ENCODE results near the gene WDFY3. TPM values are rescaled to one million over a fixed set of nuclear protein-coding genes. Genes with fewer than 3 reads are reported as not detected.

Gene WDFY3
- total RNA-seq, 1 experiment from 2014 or later = 39.9 TPM

DNA sequence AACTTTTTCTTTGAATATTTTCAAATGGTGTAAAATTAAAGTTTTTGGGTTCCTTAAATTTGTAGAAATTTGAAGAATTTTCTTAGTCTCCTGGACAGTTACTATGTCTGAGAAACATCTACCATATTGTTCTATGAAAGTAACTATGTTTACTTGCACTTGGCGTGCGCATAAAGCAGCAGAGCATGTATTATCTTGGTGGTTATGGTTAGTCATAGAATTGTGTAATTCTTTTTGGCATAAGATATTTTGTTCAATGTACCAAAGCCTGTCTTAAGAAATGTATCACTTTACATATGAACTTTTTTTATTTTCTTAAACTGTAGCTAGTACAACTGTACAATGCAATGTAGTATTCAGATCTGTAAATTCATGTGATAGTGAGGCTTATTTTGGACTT is 334.4 kb downstream of the WDFY3 start:
- POLR2A ChIA-PET = no interaction called here
- Histone ChIP-seq H3K9ac (ENCODE audit: low read length) (no peak overlapping the region), H3K9me3 (ENCODE audit: control insufficient read depth in 1 of 2, insufficient read depth in 1 of 2, low read depth in 1 of 2, low read length in 2 of 2) (no peaks in the 10 kb centered on the region), H3K79me2 (ENCODE audit: insufficient read depth, low read length) (no peaks in the 10 kb centered on the region), H3K36me3 (ENCODE audit: control insufficient read depth in 1 of 2, insufficient read depth in 2 of 2, low read length in 2 of 2) (no peaks in the 10 kb centered on the region), H3K4me3 (replicated peaks in 1 of 2; ENCODE audit: low read depth in 1 of 2, low read length in 2 of 2) (no peak overlapping the region), H3K9me2 (ENCODE audit: insufficient read depth) (no peaks in the 10 kb centered on the region), H2AFZ (ENCODE audit: low read depth, low read length, poor library complexity, severe bottlenecking) (no peak overlapping the region), H4K20me1 (ENCODE audit: insufficient read depth) (no peaks in the 10 kb centered on the region), H3K4me2 (ENCODE audit: low read length) (no peak overlapping the region), H3K4me1 (ENCODE audit: control insufficient read depth in 1 of 2, insufficient read depth in 2 of 2, low read length in 2 of 2) (no peaks in the 10 kb centered on the region), H3K27ac (ENCODE audit: low read depth, low read length) (no peak overlapping the region), H3K27me3 (ENCODE audit: insufficient read depth, low read length) (no peaks in the 10 kb centered on the region)
- DNase-seq (ENCODE audit: low read depth, low spot score) (no peak), ATAC-seq (no peak)
- BruUV-seq (replicated peaks) = no TSS peak
- no peak for TF ChIP-seq EGR1 (IDR thresholded peaks at IDR 0.05; ENCODE audit: low read depth)
- TF ChIP-seq YY1 (IDR thresholded peaks at IDR 0.05; ENCODE audit: extremely low read depth, insufficient replicate concordance, low read depth, low read length) = no peak
- no peak for TF ChIP-seq EZH2 (IDR thresholded peaks at IDR 0.05)
- no peak for TF ChIP-seq RAD21 (IDR thresholded peaks at IDR 0.05; ENCODE audit: low read depth)
- TF ChIP-seq ZFX (IDR thresholded peaks at IDR 0.05) = no peak
- TF ChIP-seq ZNF274 (IDR thresholded peaks at IDR 0.05; ENCODE audit: low read depth, low read length) = no peak
- TF ChIP-seq, protein P1, sequence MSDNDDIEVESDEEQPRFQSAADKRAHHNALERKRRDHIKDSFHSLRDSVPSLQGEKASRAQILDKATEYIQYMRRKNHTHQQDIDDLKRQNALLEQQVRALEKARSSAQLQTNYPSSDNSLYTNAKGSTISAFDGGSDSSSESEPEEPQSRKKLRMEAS (IDR thresholded peaks at IDR 0.05) = no peak
- no peak for TF ChIP-seq SRF (IDR thresholded peaks at IDR 0.05; ENCODE audit: low read depth)
- no peak for TF ChIP-seq FOSL1 (IDR thresholded peaks at IDR 0.05; ENCODE audit: low read depth)
- TF ChIP-seq, protein P2, sequence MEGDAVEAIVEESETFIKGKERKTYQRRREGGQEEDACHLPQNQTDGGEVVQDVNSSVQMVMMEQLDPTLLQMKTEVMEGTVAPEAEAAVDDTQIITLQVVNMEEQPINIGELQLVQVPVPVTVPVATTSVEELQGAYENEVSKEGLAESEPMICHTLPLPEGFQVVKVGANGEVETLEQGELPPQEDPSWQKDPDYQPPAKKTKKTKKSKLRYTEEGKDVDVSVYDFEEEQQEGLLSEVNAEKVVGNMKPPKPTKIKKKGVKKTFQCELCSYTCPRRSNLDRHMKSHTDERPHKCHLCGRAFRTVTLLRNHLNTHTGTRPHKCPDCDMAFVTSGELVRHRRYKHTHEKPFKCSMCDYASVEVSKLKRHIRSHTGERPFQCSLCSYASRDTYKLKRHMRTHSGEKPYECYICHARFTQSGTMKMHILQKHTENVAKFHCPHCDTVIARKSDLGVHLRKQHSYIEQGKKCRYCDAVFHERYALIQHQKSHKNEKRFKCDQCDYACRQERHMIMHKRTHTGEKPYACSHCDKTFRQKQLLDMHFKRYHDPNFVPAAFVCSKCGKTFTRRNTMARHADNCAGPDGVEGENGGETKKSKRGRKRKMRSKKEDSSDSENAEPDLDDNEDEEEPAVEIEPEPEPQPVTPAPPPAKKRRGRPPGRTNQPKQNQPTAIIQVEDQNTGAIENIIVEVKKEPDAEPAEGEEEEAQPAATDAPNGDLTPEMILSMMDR (IDR thresholded peaks at IDR 0.05 in 2 of 3, conservative IDR thresholded peaks at IDR 0.05 in 1 of 3; ENCODE audit: borderline replicate concordance in 1 of 3, insufficient read depth in 1 of 3, low read depth in 2 of 3, low read length in 2 of 3) = no peak
- TF ChIP-seq SIN3A (IDR thresholded peaks at IDR 0.05; ENCODE audit: low read depth) = no peak
- TF ChIP-seq JUND (IDR thresholded peaks at IDR 0.05) = no peak
- TF ChIP-seq POLR2AphosphoS5 (IDR thresholded peaks at IDR 0.05; ENCODE audit: low read depth, low read length) = no peak
- TF ChIP-seq, protein P3, sequence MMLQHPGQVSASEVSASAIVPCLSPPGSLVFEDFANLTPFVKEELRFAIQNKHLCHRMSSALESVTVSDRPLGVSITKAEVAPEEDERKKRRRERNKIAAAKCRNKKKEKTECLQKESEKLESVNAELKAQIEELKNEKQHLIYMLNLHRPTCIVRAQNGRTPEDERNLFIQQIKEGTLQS (IDR thresholded peaks at IDR 0.05) = no peak
- no peak for TF ChIP-seq CBX3 (IDR thresholded peaks at IDR 0.05; ENCODE audit: low read depth)
- TF ChIP-seq ELF1 (IDR thresholded peaks at IDR 0.05; ENCODE audit: borderline replicate concordance, low read depth) = no peak
- no peak for TF ChIP-seq POLR2A (IDR thresholded peaks at IDR 0.05; ENCODE audit: borderline replicate concordance, extremely low read depth, insufficient read depth, insufficient read length)
- TF ChIP-seq, protein P4, sequence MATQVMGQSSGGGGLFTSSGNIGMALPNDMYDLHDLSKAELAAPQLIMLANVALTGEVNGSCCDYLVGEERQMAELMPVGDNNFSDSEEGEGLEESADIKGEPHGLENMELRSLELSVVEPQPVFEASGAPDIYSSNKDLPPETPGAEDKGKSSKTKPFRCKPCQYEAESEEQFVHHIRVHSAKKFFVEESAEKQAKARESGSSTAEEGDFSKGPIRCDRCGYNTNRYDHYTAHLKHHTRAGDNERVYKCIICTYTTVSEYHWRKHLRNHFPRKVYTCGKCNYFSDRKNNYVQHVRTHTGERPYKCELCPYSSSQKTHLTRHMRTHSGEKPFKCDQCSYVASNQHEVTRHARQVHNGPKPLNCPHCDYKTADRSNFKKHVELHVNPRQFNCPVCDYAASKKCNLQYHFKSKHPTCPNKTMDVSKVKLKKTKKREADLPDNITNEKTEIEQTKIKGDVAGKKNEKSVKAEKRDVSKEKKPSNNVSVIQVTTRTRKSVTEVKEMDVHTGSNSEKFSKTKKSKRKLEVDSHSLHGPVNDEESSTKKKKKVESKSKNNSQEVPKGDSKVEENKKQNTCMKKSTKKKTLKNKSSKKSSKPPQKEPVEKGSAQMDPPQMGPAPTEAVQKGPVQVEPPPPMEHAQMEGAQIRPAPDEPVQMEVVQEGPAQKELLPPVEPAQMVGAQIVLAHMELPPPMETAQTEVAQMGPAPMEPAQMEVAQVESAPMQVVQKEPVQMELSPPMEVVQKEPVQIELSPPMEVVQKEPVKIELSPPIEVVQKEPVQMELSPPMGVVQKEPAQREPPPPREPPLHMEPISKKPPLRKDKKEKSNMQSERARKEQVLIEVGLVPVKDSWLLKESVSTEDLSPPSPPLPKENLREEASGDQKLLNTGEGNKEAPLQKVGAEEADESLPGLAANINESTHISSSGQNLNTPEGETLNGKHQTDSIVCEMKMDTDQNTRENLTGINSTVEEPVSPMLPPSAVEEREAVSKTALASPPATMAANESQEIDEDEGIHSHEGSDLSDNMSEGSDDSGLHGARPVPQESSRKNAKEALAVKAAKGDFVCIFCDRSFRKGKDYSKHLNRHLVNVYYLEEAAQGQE (IDR thresholded peaks at IDR 0.05; ENCODE audit: low read depth) = no peak
- TF ChIP-seq, protein P5, sequence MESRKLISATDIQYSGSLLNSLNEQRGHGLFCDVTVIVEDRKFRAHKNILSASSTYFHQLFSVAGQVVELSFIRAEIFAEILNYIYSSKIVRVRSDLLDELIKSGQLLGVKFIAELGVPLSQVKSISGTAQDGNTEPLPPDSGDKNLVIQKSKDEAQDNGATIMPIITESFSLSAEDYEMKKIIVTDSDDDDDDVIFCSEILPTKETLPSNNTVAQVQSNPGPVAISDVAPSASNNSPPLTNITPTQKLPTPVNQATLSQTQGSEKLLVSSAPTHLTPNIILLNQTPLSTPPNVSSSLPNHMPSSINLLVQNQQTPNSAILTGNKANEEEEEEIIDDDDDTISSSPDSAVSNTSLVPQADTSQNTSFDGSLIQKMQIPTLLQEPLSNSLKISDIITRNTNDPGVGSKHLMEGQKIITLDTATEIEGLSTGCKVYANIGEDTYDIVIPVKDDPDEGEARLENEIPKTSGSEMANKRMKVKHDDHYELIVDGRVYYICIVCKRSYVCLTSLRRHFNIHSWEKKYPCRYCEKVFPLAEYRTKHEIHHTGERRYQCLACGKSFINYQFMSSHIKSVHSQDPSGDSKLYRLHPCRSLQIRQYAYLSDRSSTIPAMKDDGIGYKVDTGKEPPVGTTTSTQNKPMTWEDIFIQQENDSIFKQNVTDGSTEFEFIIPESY (IDR thresholded peaks at IDR 0.05; ENCODE audit: extremely low read depth, insufficient replicate concordance, low read length) = no peak
- intact Hi-C loops (cut with micrococcal nuclease) = no loop called here
- CTCF ChIA-PET = no interaction called here
- RAD21 ChIA-PET (ENCODE audit: low non-redundant PET in 1 of 2, low total read pairs in 2 of 2, uncharacterized antibody in 2 of 2, unreplicated experiment in 2 of 2) = no interaction called here

Measured in HCT116 (cell line).